C4-2B (cell line): ENCODE data around the gene ZBTB21.

ENCODE experiments used
- CTCF ChIP-seq: fragments of 450-650 bp; conservative IDR thresholded peaks from 2 replicates; pipeline ENCODE4 v1.5.1; 2017; ENCODE audit warnings: mild to moderate bottlenecking
- ZFX ChIP-seq: fragments of 450-650 bp; IDR thresholded peaks from 2 replicates; pipeline ENCODE4 v1.6.1; 2017

DNA sequence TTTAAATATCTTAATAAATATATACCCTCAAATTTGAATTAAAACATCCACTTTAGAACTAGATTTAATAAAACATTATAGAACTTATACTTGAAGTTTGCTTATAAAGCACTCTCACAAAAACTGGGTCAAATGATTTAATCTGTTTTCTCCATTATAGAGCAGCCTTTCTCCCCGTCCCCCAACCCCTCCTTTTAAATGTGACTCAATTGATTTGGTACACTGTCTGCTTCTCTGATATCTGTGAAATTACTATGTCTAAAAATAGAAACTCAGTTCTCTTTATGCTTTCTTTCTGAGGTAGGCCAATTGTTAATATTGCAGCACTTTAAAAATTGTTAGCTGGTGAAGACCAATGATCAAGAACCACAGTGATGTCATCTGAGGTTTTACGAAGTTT is 6.9 kb upstream of the ZBTB21 start:
- no peak for TF ChIP-seq CTCF
- no peak for TF ChIP-seq ZFX
